ENCODE results near the gene HHIP. TPM values are rescaled to one million over a fixed set of nuclear protein-coding genes. Genes with fewer than 3 reads are reported as not detected.

The HHIP gene
- total RNA-seq, 2 donors from 2014 or later: 0.66 to 14.3 TPM

GRCh38 chr4:144689125-144689524 lies 43.2 kb downstream of the HHIP start:
- no peaks in the 10 kb centered on the region for H3K36me3 ChIP-seq (replicated peaks in 1 of 2; ENCODE audit: insufficient read depth in 1 of 2, low read depth in 2 of 2)
- intact Hi-C loops (cut with DNase I): no loop called here
- DNase-seq: no peak

GRCh38 chr4:144695721-144696120 lies 49.8 kb downstream of the HHIP start:
- no peak overlapping the region for H3K27ac ChIP-seq
- TF ChIP-seq CTCF (IDR thresholded peaks at IDR 0.05): no peak
- peaks cover 3% of the 10 kb centered on the region for H3K4me1 ChIP-seq
- intact Hi-C loops (cut with DNase I): no loop called here
- 90 to 91% methylated on average over 3 of the region's 3 CpGs for WGBS, 2 donors
- DNase-seq (no peak), ATAC-seq (no peak)
- no peak overlapping the region for H3K4me3 ChIP-seq
- H3K9me3 ChIP-seq: no peaks in the 10 kb centered on the region
- no peaks in the 10 kb centered on the region for H3K27me3 ChIP-seq
- no peaks in the 10 kb centered on the region for H3K36me3 ChIP-seq (replicated peaks in 1 of 2; ENCODE audit: insufficient read depth in 1 of 2, low read depth in 2 of 2)

More at GRCh38 chr4:144689125-144689524, 43.2 kb downstream of the HHIP start:
- Histone ChIP-seq H3K27me3 (no peaks in the 10 kb centered on the region), H3K4me3 (no peak overlapping the region), H3K4me1 (peaks cover 10% of the 10 kb centered on the region), H3K27ac (no peak overlapping the region), H3K9me3 (no peaks in the 10 kb centered on the region)
- no peak for ATAC-seq
- 82 to 86% methylated on average over 2 of the region's 2 CpGs for WGBS, 2 donors
- TF ChIP-seq CTCF (IDR thresholded peaks at IDR 0.05) (no peak), POLR2A (IDR thresholded peaks at IDR 0.05) (no peak)

- TF ChIP-seq CTCF (IDR thresholded peaks at IDR 0.05) (no peak), POLR2A (IDR thresholded peaks at IDR 0.05) (no peak)
- DNase-seq: no peak
- peaks cover 3% of the 10 kb centered on the region for H3K4me1 ChIP-seq
- no peaks in the 10 kb centered on the region for H3K36me3 ChIP-seq (replicated peaks in 1 of 2; ENCODE audit: insufficient read depth in 1 of 2, low read depth in 2 of 2)
- no peak overlapping the region for H3K4me3 ChIP-seq
- no peaks in the 10 kb centered on the region for H3K27me3 ChIP-seq
- intact Hi-C loops (cut with DNase I): no loop called here
- no peaks in the 10 kb centered on the region for H3K9me3 ChIP-seq
- no peak for ATAC-seq
- no peak overlapping the region for H3K27ac ChIP-seq
These were observed 50.4 kb downstream of the HHIP start for GRCh38 chr4:144696376-144696775.

GRCh38 chr4:144699565-144699964 lies 53.6 kb downstream of the HHIP start:
- no peak for DNase-seq
- H3K36me3 ChIP-seq (replicated peaks in 1 of 2; ENCODE audit: insufficient read depth in 1 of 2, low read depth in 2 of 2): no peaks in the 10 kb centered on the region
- intact Hi-C loops (cut with DNase I): no loop called here
- H3K4me1 ChIP-seq: peaks cover 3% of the 10 kb centered on the region
- no peak for ATAC-seq
- no peak overlapping the region for H3K4me3 ChIP-seq
- WGBS, 2 donors: 27 to 41% methylated on average over 2 of the region's 2 CpGs
- H3K27ac ChIP-seq: no peak overlapping the region
- no peak for TF ChIP-seq CTCF (IDR thresholded peaks at IDR 0.05)
- no peak for TF ChIP-seq POLR2A (IDR thresholded peaks at IDR 0.05)
- H3K27me3 ChIP-seq: no peaks in the 10 kb centered on the region
- no peaks in the 10 kb centered on the region for H3K9me3 ChIP-seq

GRCh38 chr4:144701683-144702233 lies 55.8 kb downstream of the HHIP start:
- TF ChIP-seq CTCF (IDR thresholded peaks at IDR 0.05): no peak
- TF ChIP-seq POLR2A (IDR thresholded peaks at IDR 0.05): no peak
- Histone ChIP-seq H3K4me1 (peaks cover 3% of the 10 kb centered on the region), H3K27me3 (no peaks in the 10 kb centered on the region), H3K9me3 (no peaks in the 10 kb centered on the region), H3K36me3 (replicated peaks in 1 of 2; ENCODE audit: insufficient read depth in 1 of 2, low read depth in 2 of 2) (no peaks in the 10 kb centered on the region), H3K4me3 (no peak overlapping the region), H3K27ac (no peak overlapping the region)
- ATAC-seq: no peak
- intact Hi-C loops (cut with DNase I): no loop called here
- DNase-seq: no peak
